M059J (cell line): ENCODE results near the gene PPARG. TPM values are rescaled to one million over a fixed set of nuclear protein-coding genes. Genes with fewer than 3 reads are reported as not detected.
A peak's percentile ranks its signal among the peaks of the same experiment; 100 is the strongest.
"Not testable (repeated sequence)": the region's sequence is repeated elsewhere in the genome, so short reads cannot be mapped to it uniquely, and the experiment has no call there.

Experiments used
- DNase-seq: peaks from one replicate; pipeline ENCODE4 v3.0.0-alpha.2; 2012; ENCODE audit warnings: low read depth
- total RNA-seq: library from RNA; depleted of rRNA; stranded (reverse); fragments of >200 nt; shearing (Covaris generic); gene quantifications from 2 replicates; pipeline ENCODE4 v1.2.3, GENCODE V29; 2014; rRNA removed

Gene PPARG
- 1.6 and 7.0 TPM in 2 replicates for total RNA-seq

DNA sequence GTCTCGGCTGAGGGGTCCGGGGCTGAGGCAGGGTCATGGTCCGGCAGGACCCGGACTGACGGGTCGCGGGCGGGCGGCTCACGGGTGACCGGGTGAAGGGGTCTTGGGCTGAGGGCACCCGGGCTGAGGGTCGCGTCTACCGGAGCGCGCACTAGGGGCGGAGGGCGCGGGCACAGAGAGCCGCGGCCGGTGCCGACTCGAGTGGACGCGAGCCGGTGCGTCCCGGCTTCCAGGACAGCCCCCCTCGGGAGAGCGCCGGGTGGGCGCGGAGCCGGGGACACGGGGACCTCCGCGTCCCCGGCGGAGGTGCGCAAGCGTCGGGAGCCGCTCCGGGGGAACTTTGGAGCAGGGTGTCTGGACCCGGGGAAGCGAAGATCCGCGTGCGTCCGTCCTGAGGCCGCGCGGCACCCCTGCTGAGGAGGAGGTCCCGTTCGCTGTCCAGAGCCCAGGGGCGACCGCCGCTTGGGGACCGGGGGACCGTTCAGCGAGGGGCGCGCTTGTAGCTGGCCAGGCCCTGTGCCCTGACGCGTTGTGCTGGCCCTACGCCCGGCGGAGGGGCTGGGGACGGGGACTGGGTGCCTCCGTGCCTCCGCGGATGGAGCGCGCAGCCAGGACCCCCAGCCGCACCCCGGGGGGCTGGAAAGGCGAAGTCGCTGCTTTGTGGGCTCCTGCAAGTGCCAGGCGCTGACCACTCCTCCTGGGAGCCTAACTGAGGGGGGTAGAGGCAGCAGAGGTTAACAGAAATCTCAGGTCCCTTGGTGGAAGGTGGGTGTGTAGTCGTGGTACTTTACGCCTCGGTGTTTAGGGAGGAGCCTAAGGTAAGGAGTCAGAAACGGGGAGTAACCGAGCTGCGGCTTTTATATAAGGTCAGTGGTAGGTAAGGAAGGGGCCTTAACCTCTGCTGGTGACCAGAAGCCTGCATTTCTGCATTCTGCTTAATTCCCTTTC lies at the start of gene PPARG:
TSS of gene PPARG (plus strand) at position 889 of the 948 bp plus-strand sequence. CDS start 90,642 bp downstream, outside the sequence.
- peak; percentile 27 for DNase-seq

GRCh38 chr3:12239301-12239700 lies 49.6 kb upstream of the PPARG start:
- no peak for DNase-seq

- DNase-seq, result no peak
Observed at GRCh38 chr3:12242772-12243171, 46.1 kb upstream of the PPARG start.

GRCh38 chr3:12246497-12247163 lies 42.2 kb upstream of the PPARG start:
- no peak for DNase-seq

- no peak for DNase-seq
Observed at GRCh38 chr3:12247411-12247810, 41.5 kb upstream of the PPARG start.

DNA sequence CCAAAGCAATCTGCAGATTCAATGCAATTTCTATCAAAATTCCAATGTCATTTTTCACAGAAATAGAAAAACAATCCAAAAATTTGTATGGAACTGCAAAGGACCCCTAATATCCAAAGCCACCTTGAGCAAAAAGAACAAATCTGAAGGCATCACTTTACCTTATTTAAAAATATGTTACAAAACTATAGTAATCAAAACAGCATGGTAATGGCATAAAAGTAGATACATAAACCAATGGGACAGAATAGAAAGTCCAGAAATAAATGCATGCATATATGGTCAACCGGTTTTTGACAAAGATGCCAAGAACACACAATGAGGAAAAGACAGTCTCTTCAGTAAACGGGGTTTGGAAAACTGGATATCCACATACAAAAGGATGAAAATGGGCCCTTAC lies 39.4 kb upstream of the PPARG start:
- no peak for DNase-seq

DNA sequence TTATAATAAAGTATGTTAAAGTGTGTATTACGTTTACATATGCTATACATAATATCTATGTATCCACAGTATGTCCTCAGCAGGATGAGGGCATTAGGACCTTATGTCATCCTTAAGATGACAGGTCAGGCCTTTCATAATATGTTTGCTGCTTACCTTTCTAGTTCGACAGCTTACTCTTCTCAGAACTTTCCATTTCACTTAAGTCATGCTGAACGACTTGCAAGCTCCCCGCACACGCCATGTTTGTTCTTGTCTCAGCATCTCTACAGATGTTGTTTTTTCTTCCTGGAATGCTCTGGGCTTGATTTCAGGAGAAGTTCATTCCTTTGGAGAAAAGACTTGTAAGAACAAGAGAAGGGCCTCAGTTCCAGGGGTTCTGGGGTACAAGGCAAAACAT lies 36.0 kb upstream of the PPARG start:
- DNase-seq, result no peak

DNA sequence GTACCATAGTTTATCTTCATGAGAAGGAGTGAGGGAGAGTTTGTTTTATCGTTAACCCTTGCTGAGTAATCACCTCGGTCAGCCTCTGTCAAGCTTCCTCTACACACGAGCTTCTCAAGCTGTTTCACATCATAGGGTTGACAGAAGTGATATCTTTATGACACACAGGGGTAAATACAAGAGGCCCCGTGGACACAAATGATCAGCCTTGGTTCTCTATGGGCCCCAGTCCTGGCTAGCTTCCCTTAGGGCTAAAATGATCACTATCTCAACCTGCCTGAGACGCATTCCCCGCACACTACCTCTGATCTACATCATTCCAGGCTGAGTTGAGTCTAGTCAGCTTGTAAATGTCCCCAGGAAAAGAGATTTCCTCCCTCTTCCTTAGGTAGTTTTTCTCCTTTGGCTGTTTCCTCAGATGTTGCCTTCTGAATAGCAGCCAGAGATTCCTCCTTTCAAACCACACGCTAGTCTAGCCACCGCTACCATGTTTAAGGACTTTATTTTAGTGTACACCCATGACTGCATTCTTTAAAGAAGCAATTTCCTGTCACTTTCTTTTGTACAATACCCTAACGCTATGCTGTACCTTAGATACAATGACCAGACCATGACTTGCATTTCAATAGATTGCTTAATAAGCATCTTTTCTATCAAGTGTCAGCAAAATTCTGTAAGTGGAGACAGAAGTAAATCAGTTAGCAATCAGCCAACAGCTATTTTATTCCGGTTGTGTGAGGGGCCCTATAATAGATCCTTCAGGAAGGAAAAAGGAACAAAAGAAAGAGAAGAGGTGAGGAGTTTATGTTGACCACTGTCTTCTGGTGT lies 35.1 kb upstream of the PPARG start:
- DNase-seq, result peak; percentile 16

DNA sequence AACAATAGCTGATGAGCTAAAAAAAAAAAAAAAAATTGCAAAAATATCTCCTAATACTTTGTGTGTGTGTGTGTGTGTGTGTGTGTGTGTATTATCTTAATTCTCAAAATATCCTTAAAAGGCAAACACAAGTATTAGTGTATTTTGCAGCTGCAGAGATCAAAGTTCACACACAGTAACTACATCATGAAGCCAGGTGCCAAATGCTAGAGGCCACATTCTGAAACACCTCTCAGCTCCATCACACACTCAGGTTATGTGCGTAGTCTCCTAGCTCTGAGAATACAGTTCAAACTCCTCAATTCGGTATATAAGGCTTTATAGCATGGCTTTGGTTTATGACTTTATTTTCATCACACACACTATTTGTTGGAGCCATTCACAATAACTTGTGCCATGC lies 33.5 kb upstream of the PPARG start:
- DNase-seq, result no peak

GRCh38 chr3:12258911-12259310 lies 30.0 kb upstream of the PPARG start:
- no peak for DNase-seq

DNA sequence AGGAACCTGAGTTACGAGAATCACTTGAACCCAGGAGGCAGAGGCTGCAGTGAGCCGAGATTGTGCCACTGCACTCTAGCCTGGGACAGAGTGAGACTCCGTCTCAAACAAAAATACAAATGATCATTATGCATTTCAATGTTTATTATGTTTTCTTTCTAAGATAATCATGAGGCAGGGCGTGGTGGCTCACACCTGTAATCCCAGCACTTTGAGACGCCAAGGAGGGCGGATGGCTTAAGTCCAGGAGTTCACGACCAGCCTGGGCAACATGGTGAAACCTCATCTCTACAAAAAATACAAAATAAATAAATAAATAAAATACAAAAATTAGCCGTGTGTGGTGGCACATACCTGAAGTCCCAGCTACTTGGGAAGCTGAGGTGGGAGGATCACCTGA lies 26.7 kb upstream of the PPARG start:
- not testable (repeated sequence) for DNase-seq

- no peak for DNase-seq
Observed at GRCh38 chr3:12265508-12265907, 23.4 kb upstream of the PPARG start.

- DNase-seq, result no peak
Observed at GRCh38 chr3:12266038-12266437, 22.8 kb upstream of the PPARG start.

DNA sequence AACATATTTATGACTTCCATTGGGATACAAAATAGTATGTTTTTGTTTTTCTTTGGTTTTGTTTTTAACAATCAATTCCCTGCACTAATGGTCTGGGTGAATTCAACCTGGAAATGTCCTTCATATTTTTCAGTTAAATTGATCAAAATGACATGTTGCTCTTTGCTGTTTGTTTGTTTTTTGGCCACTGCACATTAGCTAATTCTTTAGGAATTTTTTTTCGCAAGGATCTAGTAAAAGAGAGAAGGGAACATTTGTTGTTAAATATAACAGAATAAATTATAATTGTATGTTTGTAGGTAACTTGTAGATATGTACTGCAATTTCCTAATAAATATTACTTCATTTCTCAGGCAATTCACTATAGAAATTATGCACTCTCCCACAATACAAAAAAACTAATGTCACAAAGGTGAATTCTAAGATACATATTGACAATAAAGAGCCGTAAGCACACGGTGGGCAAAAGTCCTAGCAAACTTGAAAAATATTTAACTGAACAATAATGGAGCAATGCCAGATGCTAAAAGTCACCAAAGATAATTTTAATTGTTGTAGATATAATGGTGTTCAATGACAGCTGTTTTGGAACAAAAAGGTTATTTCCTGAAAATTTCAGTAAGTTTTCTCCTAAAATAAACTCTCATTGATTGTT lies 21.4 kb upstream of the PPARG start:
- no peak for DNase-seq

- no peak for DNase-seq
Observed at GRCh38 chr3:12268049-12268735, 20.7 kb upstream of the PPARG start.

GRCh38 chr3:12270976-12271375 lies 17.9 kb upstream of the PPARG start:
- DNase-seq, result no peak

- no peak for DNase-seq
Observed at GRCh38 chr3:12273045-12273695, 15.7 kb upstream of the PPARG start.

DNA sequence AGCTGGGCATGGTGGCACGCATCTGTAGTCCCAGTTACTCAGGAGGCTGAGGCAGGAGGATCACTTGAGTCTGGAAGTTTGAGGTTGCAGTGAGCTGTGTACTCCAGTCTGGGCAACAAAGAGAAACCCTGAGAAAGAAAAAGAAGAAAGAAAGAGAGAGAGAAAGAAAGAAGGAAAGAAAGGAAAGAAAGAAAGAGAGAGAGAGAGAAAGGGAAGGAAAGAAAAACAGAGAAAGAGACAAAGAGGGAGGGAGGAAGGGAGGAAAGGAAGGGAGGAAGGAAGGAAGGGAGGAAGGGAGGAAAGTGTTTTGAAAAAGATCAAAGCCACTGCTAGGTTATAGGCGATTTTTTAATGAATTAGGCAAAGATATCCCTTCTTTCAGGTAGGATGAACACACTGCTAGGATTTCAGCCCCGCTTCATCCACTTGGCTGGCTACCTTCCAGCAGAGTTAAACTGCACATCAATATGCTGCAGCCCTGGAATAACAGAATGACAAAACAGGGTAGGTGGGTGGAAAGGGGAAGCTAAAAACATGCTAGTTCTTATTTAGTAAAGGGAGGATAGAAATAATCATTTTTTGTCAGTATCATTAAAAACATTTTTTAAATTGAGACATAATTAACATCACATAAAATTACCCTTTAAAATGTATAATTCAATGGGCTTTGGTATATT lies 12.8 kb upstream of the PPARG start:
- DNase-seq, result no peak

- DNase-seq, result not testable (repeated sequence)
Observed at GRCh38 chr3:12276827-12277226, 12.0 kb upstream of the PPARG start.

DNA sequence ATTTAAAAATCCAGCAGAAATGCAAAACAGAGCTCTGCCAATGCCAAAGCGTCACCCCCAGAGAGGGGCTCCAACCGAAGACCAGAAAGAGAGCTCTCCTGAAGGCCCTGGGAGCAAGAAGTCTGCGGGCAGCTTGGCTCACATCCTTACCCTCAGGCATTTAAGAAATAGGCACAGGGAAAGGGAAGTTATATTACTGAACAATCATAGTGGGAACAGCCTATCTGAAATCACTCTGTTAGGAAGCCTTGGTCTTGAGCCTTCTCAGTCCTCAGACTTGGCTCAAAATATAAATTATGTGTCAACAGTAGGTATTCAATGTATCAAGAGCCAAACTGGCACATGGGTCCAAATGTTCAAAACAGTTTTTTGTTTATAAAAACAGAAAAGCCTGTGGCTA lies 10.3 kb upstream of the PPARG start:
- peak; percentile 42 for DNase-seq
